UCSD-AML1 (cell line): Measurements from ENCODE around the gene PIGM.

Experiments used
- DNase-seq: peaks from one replicate; lab custom pipeline; 2025; ENCODE audit not compliant: unreplicated experiment; lab: John Stamatoyannopoulos, UW

PIGM gene

GRCh38 chr1:160031365-160032164, at the start of gene PIGM:
Gene PIGM (minus strand): TSS chr1:160031990. CDS start chr1:160031739, 251 bp downstream.
- peak; percentile 92 for DNase-seq

DNA sequence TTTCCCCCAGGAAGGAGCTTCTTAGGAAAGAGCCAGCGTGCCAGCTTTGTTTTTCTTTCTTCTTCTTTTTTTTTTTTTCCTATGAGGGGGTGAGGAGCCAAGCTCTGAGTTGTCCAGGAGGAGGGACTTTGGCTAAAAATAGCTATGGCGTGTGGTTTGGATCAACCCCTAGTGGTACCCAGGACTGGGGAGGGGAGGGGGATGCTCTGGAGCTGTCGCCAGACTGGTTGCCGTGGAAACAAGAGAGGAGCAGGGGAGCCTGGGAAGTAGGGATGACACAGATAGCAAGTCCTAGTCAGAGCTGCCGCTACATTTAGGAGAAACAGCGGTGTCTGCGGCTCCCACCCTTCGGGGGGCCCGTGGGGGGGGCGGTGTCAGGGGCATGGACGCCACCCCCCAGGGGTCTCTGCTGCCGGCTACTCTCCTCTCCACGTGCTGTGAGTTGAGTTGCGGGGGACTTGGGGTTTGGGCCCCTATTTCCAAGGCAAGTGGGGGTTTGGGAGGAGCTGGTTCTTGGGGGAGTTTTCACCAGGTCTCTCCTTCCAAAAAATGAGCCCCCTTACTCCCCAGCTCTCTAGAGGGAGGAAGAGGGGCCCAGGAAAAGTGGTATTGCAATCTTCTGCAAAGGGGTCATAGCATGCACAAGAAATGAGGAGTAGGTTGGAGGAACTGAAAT, 49.6 kb upstream of the PIGM start, which contains the start of gene KCNJ9:
KCNJ9 (plus strand) TSS at position 278 of the 676 bp plus-strand sequence. CDS start 2,493 bp downstream, outside the sequence.
- DNase-seq = no peak

DNA sequence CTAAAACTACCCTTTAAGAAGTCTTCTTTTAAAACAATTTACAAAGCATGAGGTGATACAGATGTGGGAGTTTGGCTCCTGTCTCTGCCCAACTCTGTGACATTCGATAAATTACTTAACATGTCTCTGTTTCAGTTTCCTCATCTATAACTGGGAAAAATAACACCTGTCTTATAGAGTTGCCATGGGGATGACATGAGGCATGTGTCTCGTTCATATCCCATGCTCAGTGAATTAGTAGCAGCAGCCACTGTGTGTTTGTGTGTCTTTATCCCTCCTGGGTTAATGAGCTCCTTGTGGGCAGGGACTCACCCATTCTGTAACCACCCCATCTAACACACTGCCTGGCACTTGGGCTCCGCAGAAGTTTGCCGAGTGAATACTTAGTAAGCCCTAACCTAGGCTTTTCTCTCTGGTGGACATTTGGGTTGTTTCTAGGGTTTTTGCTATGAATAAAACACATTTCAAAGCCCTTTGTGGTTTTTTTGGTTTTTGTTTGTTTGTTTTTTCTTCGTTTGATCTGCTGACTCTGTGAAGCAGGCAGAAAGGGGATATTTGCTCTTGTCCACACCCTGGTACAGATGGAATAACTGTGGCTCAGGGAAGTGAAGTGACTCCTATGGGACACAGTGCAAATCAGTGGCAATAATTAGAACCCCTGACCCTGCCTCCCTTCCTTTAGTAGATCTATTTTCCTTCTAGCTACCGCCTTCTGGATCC, 48.8 kb upstream of the PIGM start:
- no peak for DNase-seq

DNA sequence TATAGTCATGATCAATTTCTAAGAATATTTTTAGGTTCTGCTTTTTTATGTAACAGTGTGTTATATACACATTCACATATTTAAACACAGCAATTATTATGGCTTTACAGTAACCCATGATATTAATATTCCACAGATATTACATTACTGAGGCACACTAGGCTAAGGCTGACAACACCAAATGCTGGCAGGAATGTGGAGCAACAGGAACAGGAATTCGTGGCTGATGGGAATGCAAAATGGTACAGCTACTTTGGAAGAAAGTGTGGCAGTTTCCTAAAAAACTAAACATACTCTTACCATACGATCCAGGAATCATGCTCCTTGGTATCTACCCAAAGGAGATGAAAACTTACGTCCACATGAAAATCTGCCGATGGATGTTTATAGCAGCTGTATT, 47.7 kb upstream of the PIGM start:
- no peak for DNase-seq

DNA sequence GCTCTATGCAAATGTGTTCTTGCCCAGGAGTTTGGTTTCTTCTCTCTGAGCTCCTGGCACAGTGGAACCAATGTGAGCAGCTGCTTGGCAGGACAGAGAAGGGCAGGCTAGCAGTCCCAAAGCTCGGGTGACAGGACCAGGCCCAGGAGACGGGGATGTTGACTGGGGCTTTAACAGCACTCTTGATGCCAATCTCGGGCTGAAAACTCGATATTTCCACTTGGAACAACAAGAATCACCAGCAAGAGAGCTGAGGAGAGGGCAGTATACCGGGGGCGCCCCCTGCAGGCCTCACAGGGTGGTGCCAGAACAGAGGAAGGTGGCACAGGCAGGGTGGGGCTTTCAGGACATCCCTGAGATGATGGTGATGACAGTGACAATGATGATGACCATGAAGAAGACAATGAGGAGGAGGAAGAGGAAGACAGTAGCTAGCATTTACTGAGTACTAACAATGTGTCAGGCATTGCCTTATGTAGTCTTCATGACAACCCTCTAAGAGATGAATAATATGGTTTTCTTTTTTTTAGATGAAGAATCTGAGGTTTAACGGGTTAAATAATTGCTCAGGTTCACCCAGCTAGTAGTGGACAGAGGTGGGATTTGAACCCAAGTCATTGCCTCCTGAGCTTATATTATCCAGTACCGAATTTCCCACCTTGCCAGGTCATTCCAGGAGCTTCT, 46.9 kb upstream of the PIGM start:
- peak; percentile 58 for DNase-seq

GRCh38 chr1:160077486-160077885, 45.7 kb upstream of the PIGM start:
- no peak for DNase-seq

DNA sequence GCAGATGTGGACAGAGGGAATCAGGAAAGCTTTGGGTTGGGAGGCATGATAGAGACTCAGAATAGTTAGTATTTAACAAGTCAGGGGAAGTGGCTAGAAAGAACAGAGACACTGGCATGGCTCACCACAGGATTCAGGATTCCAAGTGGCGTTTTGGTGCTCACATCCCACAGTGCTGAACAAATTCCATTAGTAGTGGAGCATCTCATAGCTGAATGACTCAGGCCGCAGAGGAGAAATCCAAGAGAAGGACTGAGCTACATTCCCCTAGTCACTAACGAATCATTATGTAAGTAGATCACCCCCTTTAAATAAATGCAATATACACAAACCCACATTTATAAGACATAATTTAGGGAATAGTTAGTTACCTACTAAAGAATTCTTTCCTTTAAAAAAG, 44.5 kb upstream of the PIGM start:
- no peak for DNase-seq

DNA sequence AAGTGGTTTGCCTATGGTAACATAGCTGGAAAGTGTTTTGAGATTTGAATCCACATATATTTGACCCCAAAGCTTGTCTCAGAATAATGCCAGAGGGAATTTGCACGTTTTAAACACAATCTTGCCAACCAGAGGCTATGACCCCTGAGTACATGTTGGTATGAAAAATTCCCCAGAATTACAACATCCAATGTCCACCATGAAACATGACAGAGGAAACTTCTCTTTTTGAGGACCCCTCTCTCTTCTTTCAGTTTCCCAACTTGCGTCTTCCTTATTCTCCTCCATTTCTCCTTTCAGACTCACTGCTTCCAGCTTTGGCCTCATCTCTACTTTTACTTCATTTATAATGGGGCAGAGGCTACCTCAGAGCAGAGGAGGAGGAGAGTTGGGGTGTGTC, 44.0 kb upstream of the PIGM start:
- DNase-seq = no peak

DNA sequence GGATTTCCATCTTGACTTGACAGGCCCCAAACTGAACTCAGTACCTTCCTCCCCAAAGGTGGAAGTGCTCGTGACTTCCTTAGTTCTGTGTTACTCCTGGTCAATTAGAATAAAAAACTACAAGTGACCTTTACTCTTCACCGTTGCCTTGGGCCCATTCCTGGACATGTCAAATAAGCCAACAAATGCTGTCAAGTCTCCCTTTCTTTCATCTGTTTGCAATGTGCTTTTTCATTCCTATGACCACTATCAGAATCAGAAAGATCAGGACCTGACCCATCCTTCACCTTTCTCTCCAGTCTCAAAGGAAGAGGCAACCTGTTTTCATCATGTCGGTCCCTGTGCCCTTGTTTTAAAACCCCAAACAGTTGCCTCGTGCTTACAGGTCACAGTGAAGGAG, 43.1 kb upstream of the PIGM start:
- no peak for DNase-seq

GRCh38 chr1:160071289-160071688, 39.5 kb upstream of the PIGM start:
- DNase-seq = no peak

DNA sequence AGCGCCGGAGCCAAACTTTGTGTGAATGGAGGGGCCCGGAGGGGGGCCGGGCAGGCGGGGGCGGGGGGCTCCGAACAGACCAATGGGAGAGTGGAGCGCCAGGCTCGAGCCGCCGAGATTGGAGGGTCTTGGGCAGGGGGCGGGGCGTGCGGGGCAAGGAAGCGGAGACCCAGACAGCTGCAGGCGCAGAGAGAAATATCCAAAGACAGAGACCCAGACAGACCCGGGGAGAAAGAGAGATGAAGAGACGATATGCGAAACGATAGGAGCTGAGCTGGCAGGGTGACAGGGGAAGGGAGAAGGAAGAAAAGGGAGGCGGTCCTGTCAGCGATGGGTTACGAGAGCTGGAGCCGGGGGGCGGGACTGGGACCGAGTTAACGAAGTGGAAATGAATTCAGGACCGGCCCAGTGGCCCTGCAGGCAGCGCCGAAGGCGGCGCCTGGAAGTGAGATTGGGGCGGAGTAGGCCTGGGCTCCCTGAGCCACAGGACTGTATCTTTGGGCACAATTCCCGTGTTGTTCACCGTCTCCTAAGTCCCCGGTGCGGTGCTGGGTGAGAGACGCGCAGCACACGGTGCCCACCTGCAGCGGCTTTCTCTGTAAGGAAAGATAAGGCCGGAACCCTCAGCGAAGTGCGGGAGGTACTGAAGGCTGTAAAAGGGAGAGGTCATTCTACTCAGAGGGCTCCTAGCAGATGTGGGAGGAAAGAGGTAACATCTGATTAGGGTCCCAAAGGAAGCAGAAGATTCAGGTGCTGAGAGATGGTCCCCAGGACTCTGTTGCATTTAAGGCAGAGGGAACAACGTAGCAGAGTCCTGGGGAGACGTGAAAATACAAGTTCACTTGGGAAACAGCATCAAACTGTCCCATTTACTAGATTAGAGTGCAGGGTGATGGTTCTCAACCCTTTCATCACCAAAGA, 38.7 kb upstream of the PIGM start:
- peak; percentile 34 for DNase-seq

DNA sequence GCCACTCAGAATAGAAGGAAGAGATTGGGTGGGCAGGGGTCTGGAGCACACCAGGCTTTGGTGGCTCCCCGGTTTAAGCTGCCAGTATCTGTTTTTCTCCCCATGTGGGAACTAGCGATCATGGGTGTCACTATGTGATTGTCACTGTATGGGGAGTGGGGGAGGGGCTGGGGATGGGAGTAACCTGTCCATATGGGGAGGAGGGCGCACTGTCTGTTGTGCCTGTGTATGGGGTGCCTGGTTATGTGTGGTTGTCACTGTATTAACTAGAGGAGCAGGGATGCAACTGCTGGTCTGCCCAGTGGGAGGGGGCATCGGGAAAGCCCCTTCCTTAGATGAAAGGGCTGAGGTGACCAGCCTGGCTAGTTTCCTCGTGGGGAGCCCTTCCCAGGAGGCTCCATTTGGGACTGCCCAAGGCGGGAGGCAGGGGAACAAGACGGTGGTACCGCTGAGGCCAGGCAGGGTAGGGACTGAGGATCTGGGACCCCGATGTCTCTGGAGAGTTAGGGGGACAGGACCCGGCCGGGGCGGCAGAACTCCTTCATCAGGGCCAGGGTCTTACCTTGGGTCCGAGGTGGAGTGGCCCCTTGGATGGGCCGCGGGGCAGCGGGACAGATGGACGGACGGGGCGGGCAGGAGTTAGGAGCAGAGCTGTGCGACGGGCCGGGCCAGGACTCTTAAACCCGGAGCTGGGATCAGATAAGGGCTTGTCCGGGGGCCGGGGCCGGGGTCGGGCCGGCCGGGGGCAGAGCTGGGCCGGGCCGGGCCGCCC, 37.9 kb upstream of the PIGM start, which contains the start of gene KCNJ10:
KCNJ10 (minus strand) TSS at position 701 of the 772 bp plus-strand sequence. CDS start 27,628 bp downstream, outside the sequence.
- no peak for DNase-seq

DNA sequence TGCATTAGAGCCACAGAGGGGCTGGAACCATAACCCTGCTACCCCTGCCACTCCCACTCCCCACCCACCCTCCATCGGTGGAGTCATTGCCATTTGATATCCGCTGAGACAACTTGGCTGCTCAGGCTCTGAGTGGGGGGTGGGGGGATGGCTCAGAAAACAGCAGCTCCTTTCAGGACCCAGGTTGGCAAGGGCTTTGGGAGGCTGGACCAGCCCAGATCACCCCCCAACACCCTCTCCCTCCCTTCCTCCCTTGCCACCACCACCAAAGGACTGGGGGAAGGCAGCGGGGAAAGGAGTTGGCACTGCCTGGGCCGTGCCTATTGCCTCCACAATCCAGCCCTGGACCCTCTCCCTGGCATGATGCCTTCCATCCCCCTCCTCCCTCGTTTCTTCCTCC, 36.4 kb upstream of the PIGM start:
- DNase-seq = no peak

DNA sequence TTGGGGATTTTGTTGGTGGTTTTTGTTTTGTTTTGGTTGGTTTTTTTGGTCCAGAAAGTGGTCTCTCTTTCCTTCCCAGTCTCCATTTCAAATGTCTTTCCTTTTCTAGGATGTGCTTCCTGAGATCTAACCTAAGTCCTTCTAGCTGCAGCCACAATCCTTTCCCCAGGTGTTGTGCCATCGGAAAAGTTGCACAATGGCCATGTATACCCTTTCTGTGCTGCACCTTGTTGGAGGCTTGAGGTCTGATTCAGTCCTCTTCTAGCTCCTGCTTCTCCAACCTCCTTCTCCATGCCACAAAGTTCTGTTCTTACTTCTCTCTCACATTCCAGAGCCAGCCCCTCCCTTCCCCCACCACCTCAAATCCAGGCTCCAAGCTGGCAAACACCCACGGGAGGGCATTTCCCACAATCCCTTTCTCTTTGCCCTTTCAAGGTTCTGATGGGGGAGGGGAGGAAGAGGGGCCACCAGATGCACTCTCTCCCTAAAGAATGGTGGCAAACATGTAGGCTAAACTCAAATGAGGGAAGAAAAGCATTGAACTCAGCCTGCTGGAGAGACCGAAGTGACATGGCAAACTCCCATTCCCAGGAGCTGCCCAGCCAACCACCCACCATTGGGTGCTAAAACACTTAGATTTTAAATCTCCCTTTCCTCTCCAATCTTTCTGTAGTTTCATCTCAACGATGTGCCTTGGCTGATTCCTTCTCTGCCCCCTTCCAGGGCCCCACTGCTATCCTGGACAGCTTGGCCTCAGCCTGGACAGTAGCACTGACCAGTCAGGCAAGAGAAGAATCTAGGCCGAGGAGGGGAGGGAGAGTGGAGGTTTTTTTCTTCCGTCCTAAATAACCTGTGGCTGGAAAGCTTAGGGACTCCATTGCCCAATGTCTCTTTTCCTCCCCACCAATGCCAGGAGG, 35.3 kb upstream of the PIGM start:
- DNase-seq = no peak

GRCh38 chr1:160064746-160065145, 33.0 kb upstream of the PIGM start:
- DNase-seq = no peak

DNA sequence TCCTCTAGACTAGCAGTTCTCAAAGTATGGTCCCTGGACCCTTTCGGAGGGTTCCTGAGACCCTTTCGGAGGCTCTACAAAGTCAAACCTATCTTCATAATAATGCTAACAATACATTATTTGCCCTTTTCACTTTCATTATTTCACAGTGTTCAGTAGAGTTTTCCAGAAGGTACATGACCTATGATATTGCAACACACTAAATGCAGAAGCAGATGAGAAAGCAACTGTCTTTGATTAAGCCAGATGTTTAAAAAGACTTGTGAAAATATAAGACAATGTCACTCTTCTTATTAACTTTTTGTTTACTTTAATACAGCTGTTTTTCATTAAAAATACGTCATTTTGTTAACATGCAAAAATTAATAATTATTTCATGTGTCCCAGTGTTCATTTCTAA, 32.4 kb upstream of the PIGM start:
- DNase-seq = no peak

DNA sequence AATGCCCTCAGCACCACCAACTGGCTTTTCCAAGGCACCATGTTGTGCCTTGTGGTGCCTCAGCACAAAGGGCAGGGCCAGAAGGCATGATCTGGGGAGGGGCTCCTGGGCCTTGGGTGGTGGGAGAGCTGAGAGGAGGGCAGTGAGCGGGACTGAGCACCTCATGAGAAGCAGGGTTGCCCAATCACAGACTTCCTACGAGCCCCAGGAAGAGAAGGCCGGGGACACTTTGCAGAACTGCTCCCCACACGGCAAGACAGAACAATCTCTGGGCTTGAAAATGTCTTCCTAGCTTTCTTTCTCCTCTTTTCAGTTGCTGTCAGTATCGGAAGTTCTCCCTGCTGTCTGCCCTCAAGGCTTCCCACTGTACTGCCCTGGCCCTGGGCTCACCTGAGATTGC, 31.4 kb upstream of the PIGM start:
- DNase-seq = no peak

DNA sequence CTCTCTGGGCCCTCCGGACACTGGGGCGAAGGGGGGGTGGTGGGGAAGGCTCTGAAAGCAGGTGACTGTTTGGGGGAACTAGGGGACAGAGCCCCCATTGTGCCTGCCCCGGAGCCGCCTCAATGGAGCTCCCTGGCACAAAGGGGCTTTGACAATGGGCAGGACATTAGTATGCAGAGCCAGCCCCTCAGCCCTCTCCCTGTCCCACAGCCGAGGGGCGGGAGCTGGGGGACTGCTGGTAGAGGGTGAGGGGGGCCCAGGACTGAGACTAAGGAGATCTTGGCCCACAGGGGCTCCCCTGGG, 30.4 kb upstream of the PIGM start:
- DNase-seq = no peak
